ENCODE results near the gene CISD3.

The CISD3 gene

DNA sequence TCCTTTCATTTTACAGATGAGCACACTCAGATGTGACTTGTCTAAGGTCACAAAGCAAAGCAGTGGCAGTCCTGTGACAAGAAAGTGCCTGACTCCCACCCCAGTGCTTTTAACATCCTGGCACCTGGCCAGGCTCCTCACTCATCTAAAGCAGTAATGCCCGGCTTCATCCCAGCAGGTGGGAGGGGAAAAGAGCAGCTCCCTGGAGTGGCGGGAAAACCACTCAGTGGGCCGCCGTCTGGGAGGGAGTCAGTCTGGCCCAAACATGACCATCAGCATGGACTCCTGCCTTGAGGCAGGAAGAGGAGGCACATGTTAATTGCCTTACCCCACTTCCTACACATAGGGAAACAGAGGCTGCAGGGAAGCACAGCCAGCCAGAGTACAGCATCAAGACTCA lies 15.4 kb downstream of the CISD3 start:
- DNase-seq (ENCODE audit: low read depth), result no peak

DNA sequence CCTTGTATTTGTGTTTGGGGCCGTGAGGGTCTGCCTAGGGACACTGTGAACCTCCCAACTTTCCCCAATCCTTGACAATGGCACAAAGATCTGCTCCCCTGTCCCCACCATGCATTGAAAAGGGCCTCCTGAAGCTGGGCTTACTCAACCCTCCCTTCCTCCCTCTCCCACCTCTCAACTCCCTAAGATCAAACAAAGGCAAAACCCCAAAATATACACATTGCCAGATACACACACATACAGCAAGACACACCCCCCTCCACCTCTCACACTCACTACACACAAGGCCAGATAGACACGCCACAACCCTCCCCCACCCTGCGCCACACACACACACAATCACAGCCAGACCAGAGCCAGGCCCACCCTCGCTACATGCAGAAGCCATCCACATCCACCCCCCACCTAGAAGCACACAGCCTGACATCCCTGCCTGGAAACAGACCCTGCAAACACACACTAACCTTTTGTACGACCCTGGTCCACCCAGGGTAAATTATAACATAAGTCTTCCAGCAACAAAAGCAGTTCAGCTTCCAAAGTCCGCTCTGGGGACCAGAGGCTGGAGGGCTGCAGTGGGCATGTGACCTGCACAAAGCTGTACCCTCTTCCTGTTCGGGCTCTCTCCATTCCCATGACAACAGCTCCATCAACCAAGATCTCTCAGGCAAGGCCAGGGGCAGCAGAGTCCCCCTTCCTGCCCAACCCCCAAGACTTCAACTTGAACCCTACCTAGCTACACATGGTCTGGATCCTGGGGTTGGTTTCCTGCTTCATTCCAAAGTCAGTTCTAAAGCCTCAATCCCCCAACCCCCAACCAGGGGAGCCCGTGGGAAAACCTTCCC lies 16.1 kb downstream of the CISD3 start:
- DNase-seq (ENCODE audit: low read depth), result no peak

- DNase-seq (ENCODE audit: low read depth), result no peak
These were observed 16.8 kb downstream of the CISD3 start for GRCh38 chr17:38746849-38747462.

- no peak for DNase-seq (ENCODE audit: low read depth)
These were observed 17.5 kb downstream of the CISD3 start for GRCh38 chr17:38747463-38748148.

- DNase-seq (ENCODE audit: low read depth), result no peak
These were observed 18.2 kb downstream of the CISD3 start, which contains the start of gene PCGF2 for GRCh38 chr17:38748149-38748891. PCGF2 (minus strand) TSS chr17:38748336; CDS start chr17:38740402, 7,934 bp downstream.

DNA sequence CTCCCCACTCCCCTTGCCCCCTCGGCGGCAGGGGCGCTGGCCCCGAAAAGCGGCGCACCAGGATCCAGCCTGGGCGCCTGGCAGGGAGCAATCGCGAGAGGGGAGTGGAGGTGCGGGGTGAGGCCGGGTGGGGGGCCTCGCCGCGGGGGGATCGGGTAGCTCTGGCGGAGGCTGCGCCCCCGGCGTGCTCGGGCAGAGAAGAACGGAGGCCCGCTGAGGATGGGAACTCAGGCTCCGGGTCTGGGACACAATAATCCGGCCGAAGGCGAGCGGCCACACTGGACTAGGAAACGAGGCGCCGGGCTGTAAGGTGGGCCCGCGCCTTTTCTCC lies 18.7 kb downstream of the CISD3 start:
- DNase-seq (ENCODE audit: low read depth), result no peak

DNA sequence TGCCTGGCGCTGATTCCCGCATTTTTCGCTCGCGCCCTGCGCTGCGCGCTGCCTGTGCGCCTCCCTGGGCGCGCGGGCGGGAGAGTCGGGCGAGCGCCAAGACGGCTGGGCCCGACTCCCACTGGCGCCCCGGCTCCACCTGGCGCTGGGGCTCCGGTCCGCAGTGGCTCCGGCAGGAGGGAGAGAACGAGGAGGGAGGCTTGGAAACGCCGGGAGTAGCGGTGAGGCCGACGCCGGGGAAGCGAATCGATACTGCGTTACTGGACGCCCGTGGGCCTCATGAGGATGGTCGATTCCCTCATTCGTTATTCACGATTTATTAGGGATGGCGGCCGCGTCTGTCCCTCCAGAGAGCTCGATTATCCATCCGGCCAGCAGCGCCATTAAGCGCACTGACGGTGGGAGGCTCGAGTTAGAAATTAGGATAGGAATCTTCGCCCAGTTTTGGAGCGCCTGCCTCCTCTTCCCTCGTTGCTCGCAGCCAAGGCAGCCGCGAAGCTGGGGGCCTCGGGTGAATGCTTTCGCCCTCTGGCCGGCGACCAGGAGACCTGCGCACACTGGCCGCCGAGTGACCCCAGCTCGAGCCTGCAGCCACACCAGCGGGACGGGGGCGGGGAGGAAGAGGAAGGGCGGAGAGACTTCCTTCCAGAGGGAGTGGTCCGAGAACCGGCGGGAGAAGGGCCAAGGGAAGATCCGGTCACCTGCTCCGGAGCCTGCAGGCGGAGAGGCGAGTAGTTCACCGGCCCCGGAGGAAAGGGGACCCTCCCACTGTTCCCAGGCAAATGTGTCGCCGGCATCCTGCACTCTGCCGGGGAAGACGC lies 19.3 kb downstream of the CISD3 start:
- DNase-seq (ENCODE audit: low read depth), result no peak

DNA sequence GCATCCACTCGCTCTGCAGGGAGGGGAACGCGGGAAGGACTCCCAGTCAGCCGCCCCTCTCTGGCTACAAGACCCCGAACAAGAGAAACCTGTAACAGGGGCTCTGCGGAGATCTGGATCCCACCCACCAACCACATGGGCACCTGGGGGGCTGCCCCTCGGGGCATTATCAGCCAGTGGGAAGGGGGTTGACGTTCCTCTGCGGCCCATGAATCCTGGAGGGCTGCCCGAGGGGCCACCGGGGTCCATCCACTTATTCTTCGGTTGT lies 19.8 kb downstream of the CISD3 start:
- DNase-seq (ENCODE audit: low read depth), result no peak

GRCh38 chr17:38750312-38751121 lies 20.4 kb downstream of the CISD3 start:
- DNase-seq (ENCODE audit: low read depth), result no peak

- DNase-seq (ENCODE audit: low read depth), result no peak
These were observed 21.1 kb downstream of the CISD3 start for GRCh38 chr17:38751144-38751807.

DNA sequence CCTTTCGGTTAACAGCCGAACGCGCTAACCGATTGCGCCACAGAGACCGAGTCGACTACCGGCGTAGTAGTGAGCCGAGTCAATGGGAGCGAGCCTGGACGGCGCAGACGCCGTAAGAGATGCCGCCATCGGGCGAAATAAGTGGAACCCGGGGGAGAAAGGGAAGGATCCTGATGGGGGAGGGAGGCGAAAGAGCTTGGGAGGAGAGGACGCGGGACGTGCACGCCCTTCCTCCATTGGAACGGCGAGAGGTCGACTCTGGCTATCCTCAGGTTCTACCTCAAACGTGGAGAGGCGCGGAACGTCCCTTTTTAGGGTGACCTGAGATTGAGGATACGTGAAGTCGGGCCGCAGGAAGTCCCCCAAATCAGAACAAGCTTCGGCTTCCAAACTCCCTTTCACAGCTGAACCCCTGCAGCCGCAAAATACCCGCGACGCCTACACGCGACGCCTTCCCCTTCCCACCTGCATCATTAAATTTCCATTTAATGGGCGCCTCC lies 21.7 kb downstream of the CISD3 start:
- DNase-seq (ENCODE audit: low read depth), result peak; percentile 93

DNA sequence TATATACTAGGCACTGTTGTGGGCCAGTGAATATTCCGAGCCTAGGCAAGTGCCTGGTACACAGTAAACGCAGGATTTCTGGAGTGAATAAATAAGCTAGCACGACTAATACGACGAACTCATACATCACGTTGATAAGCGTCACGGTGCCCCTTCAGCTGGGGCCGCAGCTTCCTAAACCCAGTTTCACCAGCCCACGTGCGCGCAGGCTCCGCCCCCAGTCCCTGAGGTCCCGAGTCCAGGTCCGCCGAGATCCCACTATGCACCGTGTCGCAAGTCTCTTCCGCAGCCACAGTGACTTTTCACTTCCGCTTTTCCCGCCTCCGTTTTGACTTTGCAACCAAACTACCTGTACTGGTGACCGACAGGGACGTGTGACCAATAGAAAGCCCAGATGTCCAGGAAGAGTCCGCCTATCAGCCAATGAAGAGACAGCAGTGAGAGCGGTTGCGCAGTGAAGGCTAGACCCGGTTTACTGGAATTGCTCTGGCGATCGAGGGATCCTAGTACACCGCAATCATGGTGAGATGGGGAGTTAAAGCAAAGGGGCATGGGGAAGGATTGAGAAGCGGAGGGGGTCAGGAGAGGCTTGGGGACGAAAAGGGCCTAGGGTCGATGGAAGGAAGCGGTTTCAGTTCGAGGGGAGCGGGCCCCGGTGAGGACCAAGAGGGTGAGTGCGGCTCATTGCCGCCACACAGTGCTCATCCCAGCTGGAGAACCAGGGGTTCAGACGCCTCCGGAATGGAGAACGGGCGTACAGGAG lies 22.3 kb downstream of the CISD3 start, which contains the start of gene PSMB3:
Gene PSMB3 (plus strand): TSS at position 434 of the 763 bp plus-strand sequence. CDS start 86 bp downstream, at position 520.
- peak; percentile 81 for DNase-seq (ENCODE audit: low read depth)

GRCh38 chr17:38753071-38753506 lies 22.9 kb downstream of the CISD3 start:
- no peak for DNase-seq (ENCODE audit: low read depth)

DNA sequence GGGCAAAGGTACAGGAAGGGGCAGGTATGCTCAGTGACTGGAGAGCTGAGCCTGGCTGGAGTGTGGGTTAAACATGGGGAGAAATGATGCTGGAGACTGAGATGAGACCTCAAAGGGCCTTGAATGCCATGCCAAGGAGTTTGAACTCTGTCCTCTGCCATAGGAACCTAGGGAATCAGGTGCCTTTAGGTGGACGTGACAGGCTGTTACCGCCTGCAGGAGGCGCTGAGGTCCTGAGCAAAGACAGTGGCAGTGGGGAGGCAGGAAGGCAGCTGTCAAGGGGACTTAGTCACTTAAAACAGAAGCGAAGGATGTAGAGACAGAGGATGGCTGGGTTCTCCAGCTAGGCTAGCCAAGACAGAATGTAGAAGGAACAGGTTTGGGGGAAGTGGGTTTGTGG lies 31.5 kb downstream of the CISD3 start:
- DNase-seq (ENCODE audit: low read depth), result no peak

DNA sequence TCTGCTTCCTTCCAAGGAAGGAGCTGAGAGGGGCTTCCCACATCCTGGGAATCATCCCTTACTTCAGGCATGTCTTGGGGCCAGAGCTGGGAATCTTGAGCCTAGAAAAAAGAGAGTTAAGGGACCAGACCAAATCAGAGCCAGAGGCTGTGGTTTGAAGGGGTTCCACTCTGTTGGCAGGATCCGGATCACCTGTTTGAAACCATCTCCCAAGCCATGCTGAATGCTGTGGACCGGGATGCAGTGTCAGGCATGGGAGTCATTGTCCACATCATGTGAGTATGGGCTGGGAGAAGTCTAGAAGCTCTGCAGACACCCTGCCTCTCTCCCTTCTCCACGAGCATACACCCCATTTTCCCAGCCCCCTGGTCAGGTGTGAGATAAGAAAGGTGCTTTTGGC lies 32.1 kb downstream of the CISD3 start:
- no peak for DNase-seq (ENCODE audit: low read depth)

- DNase-seq (ENCODE audit: low read depth), result no peak
These were observed 36.2 kb downstream of the CISD3 start for GRCh38 chr17:38766341-38766740.

DNA sequence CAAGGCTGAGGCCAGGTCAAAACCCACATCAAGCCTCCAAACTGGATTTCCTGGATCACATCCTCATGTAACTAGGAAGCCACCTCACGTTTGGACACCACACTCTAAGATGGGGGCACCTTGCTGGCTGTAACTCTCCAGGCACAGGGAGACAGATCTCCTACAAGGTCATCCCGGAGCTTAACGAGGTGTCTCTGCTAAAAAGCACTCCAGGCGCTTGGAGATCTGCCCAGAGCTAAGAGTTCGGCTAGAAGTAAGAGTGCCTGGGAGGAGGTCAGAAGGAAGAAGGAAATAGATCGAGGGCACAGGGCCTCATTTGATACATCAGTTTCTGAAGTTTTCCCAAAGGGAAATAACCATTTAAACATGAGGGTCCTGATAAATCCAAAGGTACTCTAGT lies 38.3 kb downstream of the CISD3 start:
- no peak for DNase-seq (ENCODE audit: low read depth)

- no peak for DNase-seq (ENCODE audit: low read depth)
These were observed 43.1 kb downstream of the CISD3 start for GRCh38 chr17:38773258-38773657.

GRCh38 chr17:38777641-38778250 lies 47.6 kb downstream of the CISD3 start:
- no peak for DNase-seq (ENCODE audit: low read depth)
